ENCODE measurements around the gene EXT2.

Gene EXT2

GRCh38 chr11:44269369-44270351 lies 174.2 kb downstream of the EXT2 start:
- no peak for DNase-seq
- in situ Hi-C loops (cut with MboI; ENCODE audit: low pct_unique_long_range_greater_than_20kb, low sequenced_read_pairs): no loop called here

GRCh38 chr11:44270403-44271273 lies 175.2 kb downstream of the EXT2 start:
- in situ Hi-C loops (cut with MboI; ENCODE audit: low pct_unique_long_range_greater_than_20kb, low sequenced_read_pairs): no loop called here
- no peak for DNase-seq

- no peak for DNase-seq
- in situ Hi-C loops (cut with MboI; ENCODE audit: low pct_unique_long_range_greater_than_20kb, low sequenced_read_pairs): no loop called here
These were observed 175.8 kb downstream of the EXT2 start for GRCh38 chr11:44271286-44271685.

- DNase-seq: no peak
- in situ Hi-C loops (cut with MboI; ENCODE audit: low pct_unique_long_range_greater_than_20kb, low sequenced_read_pairs): no loop called here
These were observed 178.9 kb downstream of the EXT2 start for GRCh38 chr11:44274404-44274803.

- in situ Hi-C loops (cut with MboI; ENCODE audit: low pct_unique_long_range_greater_than_20kb, low sequenced_read_pairs): loop anchor here (25.0 kb wide), 1 partner anchor 262 kb away; no protein-coding TSS in a partner anchor
- no peak for DNase-seq
These were observed 179.8 kb downstream of the EXT2 start for GRCh38 chr11:44275241-44275640.

- in situ Hi-C loops (cut with MboI; ENCODE audit: low pct_unique_long_range_greater_than_20kb, low sequenced_read_pairs): loop anchor here (25.0 kb wide), 1 partner anchor 261 kb away; no protein-coding TSS in a partner anchor
- DNase-seq: no peak
These were observed 180.6 kb downstream of the EXT2 start for GRCh38 chr11:44275961-44276550.

GRCh38 chr11:44277196-44278090 lies 182.0 kb downstream of the EXT2 start:
- no peak for DNase-seq
- in situ Hi-C loops (cut with MboI; ENCODE audit: low pct_unique_long_range_greater_than_20kb, low sequenced_read_pairs): loop anchor here (25.0 kb wide), 1 partner anchor 260 kb away; no protein-coding TSS in a partner anchor

- in situ Hi-C loops (cut with MboI; ENCODE audit: low pct_unique_long_range_greater_than_20kb, low sequenced_read_pairs): loop anchor here (25.0 kb wide), 1 partner anchor 258 kb away; no protein-coding TSS in a partner anchor
- DNase-seq: no peak
These were observed 184.0 kb downstream of the EXT2 start for GRCh38 chr11:44279483-44279882.

- in situ Hi-C loops (cut with MboI; ENCODE audit: low pct_unique_long_range_greater_than_20kb, low sequenced_read_pairs): loop anchor here (25.0 kb wide), 1 partner anchor 257 kb away; no protein-coding TSS in a partner anchor
- DNase-seq: no peak
These were observed 184.8 kb downstream of the EXT2 start for GRCh38 chr11:44280257-44280656.

GRCh38 chr11:44281151-44281550 lies 185.7 kb downstream of the EXT2 start:
- in situ Hi-C loops (cut with MboI; ENCODE audit: low pct_unique_long_range_greater_than_20kb, low sequenced_read_pairs): loop anchor here (25.0 kb wide), 1 partner anchor 256 kb away; no protein-coding TSS in a partner anchor

GRCh38 chr11:44282620-44283019 lies 187.1 kb downstream of the EXT2 start:
- DNase-seq: no peak
- in situ Hi-C loops (cut with MboI; ENCODE audit: low pct_unique_long_range_greater_than_20kb, low sequenced_read_pairs): loop anchor here (25.0 kb wide), 1 partner anchor 255 kb away; no protein-coding TSS in a partner anchor

More at GRCh38 chr11:44281151-44281550, 185.7 kb downstream of the EXT2 start:
- DNase-seq: no peak

GRCh38 chr11:44285756-44286155 lies 190.3 kb downstream of the EXT2 start:
- in situ Hi-C loops (cut with MboI; ENCODE audit: low pct_unique_long_range_greater_than_20kb, low sequenced_read_pairs): loop anchor here (25.0 kb wide), 1 partner anchor 252 kb away; no protein-coding TSS in a partner anchor
- DNase-seq: no peak

- in situ Hi-C loops (cut with MboI; ENCODE audit: low pct_unique_long_range_greater_than_20kb, low sequenced_read_pairs): loop anchor here (25.0 kb wide), 1 partner anchor 251 kb away; no protein-coding TSS in a partner anchor
- peak; percentile 74 for DNase-seq
These were observed 190.9 kb downstream of the EXT2 start for GRCh38 chr11:44286268-44286880.

- in situ Hi-C loops (cut with MboI; ENCODE audit: low pct_unique_long_range_greater_than_20kb, low sequenced_read_pairs): loop anchor here (25.0 kb wide), 1 partner anchor 250 kb away; no protein-coding TSS in a partner anchor
- no peak for DNase-seq
These were observed 191.4 kb downstream of the EXT2 start for GRCh38 chr11:44286911-44287310.

GRCh38 chr11:44288133-44288526 lies 192.7 kb downstream of the EXT2 start:
- DNase-seq: no peak
- in situ Hi-C loops (cut with MboI; ENCODE audit: low pct_unique_long_range_greater_than_20kb, low sequenced_read_pairs): loop anchor here (25.0 kb wide), 1 partner anchor 249 kb away; no protein-coding TSS in a partner anchor

GRCh38 chr11:44290208-44290607 lies 194.7 kb downstream of the EXT2 start:
- in situ Hi-C loops (cut with MboI; ENCODE audit: low pct_unique_long_range_greater_than_20kb, low sequenced_read_pairs): loop anchor here (25.0 kb wide), 1 partner anchor 247 kb away; no protein-coding TSS in a partner anchor
- no peak for DNase-seq

Measured in KBM-7 (cell line).